Activated T-cell treated with anti-CD3 and anti-CD28 coated beads for 24 hours (primary cell): ENCODE measurements around the gene BCAS1.

ENCODE experiments used
- DNase-seq: peaks from one replicate; pipeline ENCODE4 v3.0.0-alpha.2; 2020; ENCODE audit warnings: low read depth

Gene BCAS1

GRCh38 chr20:53904261-53904660, 166.1 kb downstream of the BCAS1 start:
- no peak for DNase-seq

- no peak for DNase-seq
Measured at GRCh38 chr20:53903652-53903987, 166.8 kb downstream of the BCAS1 start.

- DNase-seq = no peak
Measured at GRCh38 chr20:53902968-53903651, 167.3 kb downstream of the BCAS1 start.

- no peak for DNase-seq
Measured at GRCh38 chr20:53901497-53902096, 168.8 kb downstream of the BCAS1 start.

- no peak for DNase-seq
Measured at GRCh38 chr20:53901064-53901463, 169.3 kb downstream of the BCAS1 start.

GRCh38 chr20:53900380-53900999, 169.9 kb downstream of the BCAS1 start:
- DNase-seq = no peak

- DNase-seq = peak; percentile 75
Measured at GRCh38 chr20:53899351-53900167, 170.8 kb downstream of the BCAS1 start.

- DNase-seq = no peak
Measured at GRCh38 chr20:53898556-53898931, 171.8 kb downstream of the BCAS1 start.

GRCh38 chr20:53897884-53898555, 172.4 kb downstream of the BCAS1 start:
- DNase-seq = no peak

GRCh38 chr20:53896647-53897046, 173.7 kb downstream of the BCAS1 start:
- DNase-seq = no peak

- no peak for DNase-seq
Measured at GRCh38 chr20:53896041-53896440, 174.4 kb downstream of the BCAS1 start.

- DNase-seq = no peak
Measured at GRCh38 chr20:53895385-53895755, 175.0 kb downstream of the BCAS1 start.

- DNase-seq = no peak
Measured at GRCh38 chr20:53894707-53895384, 175.5 kb downstream of the BCAS1 start.
